NCI-H2081 (cell line): ENCODE data around the gene CFAP61.
A peak's percentile ranks its signal among the peaks of the same experiment; 100 is the strongest.

Source experiments
- DNase-seq, 2 experiments: peaks; one replicate each; lab custom pipeline; 2025; lab: John Stamatoyannopoulos, UW

Gene CFAP61

DNA sequence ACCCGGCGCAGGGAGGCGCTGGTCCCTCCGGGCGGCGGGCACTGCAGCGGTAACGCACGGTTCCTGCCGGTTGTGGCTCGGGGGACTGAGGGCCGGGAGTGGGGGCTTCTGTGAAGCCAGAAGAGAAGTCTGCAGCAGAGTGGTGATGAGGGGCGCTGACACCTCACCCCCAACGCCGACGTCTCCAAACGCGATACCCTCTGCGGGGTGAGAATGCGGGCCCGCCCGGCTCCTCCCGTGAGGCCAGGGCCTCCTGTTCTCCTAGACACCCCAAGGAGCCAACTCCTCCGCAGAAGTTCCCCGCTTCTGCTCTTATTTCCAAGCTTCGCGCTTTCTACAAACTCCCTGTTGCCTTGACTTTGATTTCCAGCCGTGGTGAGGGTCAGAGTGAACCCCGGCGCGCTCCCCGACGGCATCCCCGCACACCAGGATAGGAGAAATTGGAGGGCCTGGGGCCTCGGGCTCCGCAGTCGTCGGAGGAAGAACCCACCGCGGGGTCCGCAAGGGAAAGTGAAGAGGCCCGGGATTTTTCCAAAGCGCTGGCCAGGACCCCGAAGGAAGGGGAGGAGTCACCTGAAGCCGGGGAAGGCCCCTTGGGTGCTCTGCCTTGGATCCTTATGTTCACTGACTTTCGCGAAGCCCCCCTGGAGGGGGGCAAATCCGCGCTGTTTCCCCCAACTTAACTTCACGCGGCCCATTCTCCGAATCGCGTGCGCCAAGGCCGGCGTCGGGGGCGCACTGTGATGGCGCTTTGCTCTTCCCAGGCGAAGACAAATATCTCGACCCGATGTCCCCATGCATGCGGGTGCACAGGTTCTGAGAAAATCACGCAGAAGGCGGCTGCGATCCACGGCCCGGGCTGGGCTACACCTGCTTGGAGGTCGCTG is 312.5 kb downstream of the CFAP61 start:
- DNase-seq, result peak; percentile 46 to 56

DNA sequence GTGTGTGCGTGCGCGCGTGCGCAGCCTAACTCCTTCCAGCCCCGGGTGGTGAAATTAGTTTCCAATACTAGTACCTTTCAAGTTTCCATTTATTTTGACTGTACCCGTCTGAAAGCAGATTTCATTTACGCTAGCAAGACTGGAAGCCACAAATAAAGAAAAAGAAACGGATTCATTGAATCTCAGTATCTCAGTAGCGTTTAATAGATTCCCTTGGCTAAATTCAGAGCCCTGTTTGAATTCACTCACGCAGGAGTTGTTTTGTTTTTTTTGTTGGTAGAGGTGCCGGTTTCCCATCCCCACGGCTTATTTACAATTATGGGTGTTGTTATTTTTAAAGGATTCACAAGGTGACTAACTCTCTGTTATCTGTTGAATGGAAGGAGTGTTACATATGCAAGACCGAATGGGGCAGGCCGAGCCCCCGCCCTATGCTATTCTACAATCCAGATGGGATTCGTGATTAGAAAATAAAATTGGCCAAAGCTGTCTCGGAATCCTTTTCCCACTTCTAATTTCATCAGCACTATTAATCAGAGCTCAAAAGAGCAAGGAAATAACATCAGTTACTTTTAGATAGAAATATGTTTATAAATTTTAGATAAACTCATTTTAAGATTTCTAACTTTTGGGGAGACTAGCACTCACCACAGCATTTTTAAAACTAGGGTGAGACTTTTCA is 313.3 kb downstream of the CFAP61 start:
- peak; percentile 48 to 65 for DNase-seq

DNA sequence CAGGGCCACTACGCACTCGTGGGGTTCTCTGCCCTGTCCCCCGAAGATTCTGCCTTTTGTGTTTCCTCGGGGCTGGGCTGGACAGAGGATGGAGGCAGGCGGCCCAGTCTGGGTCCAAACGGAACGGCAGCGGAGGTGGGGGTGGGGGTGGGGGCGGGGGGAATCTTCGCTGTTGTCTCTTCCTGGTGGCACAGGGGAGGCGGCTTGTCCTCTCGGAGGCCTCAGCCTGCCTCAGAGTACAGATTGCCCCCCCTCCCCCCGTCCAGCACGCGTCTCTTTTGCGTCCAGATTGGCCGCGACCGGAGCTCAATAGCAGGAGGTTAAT is 314.2 kb downstream of the CFAP61 start:
- DNase-seq, result peak; percentile 68 to 81

- DNase-seq, result no peak
Observed at GRCh38 chr20:20366876-20367574, 314.7 kb downstream of the CFAP61 start.

DNA sequence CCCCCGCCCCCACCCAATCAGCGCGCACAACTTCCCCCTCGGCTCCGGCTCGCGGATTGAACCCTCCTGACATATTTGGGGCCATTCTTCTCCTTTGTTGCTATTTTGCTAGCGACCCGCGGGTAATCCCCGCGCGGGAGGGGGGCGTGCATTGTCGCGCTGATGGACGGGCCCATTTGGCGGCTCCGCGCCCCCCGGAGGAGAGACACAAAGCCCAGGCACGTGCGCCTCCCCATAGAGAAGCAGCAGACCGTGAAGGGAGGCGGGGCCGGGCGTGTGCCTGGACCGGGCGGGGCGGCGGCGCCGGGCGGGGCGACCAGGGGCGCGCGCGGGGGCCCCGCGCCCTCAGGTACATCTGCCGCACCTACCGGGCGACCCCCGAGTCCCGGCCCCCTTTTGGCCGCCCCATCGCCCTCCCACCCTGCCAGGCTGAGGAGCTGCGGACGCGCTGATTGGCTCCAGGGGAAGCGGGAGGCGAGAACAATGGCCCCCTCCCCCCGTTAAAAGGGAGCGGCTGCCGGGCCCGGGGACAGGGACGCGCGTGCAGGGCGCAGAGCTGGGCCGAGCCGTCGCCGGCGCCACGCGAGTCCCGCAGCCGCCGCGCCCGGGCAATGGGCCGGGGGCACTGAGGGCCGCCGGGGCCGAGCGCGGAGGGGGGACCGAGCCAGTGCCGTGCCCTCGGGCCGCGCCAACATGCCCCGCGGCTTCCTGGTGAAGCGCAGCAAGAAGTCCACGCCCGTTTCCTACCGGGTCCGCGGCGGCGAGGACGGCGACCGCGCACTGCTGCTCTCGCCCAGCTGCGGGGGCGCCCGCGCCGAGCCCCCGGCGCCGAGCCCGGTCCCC is 315.5 kb downstream of the CFAP61 start, which contains the start of gene INSM1:
Gene INSM1, plus strand, starts transcription at position 530 of the 843 bp plus-strand sequence. Its CDS starts 164 bp downstream, at position 694.
- peak; percentile 97 to 99 for DNase-seq

- DNase-seq, result peak in 1 of 2 experiments; percentile 58
Observed at GRCh38 chr20:20368418-20369249, 316.3 kb downstream of the CFAP61 start.

- DNase-seq, result peak; percentile 59 to 77
Observed at GRCh38 chr20:20369250-20370093, 317.1 kb downstream of the CFAP61 start.

GRCh38 chr20:20370094-20370575 is 317.8 kb downstream of the CFAP61 start:
- DNase-seq, result peak in 1 of 2 experiments; percentile 53

GRCh38 chr20:20371083-20371482 is 318.8 kb downstream of the CFAP61 start:
- DNase-seq, result no peak

DNA sequence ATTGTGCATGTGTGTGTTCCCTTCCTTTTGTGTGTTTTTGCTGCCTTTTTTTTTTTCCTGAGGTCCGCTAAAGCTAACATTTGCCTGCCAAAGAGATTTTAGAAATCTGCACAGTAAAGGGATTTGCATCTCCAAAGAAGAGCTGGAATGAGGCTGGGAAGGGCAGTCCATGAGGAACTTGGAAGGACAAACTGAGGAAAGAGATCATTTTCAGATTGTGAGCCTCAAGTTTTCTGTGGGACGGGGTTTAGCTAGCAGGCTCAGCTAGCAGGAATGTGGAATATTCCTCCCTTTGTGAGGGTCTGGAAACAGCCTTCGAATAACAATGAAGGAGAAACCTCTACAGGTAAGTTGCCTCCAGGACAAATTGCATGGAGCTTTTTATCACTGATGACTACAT is 319.3 kb downstream of the CFAP61 start:
- DNase-seq, result no peak

DNA sequence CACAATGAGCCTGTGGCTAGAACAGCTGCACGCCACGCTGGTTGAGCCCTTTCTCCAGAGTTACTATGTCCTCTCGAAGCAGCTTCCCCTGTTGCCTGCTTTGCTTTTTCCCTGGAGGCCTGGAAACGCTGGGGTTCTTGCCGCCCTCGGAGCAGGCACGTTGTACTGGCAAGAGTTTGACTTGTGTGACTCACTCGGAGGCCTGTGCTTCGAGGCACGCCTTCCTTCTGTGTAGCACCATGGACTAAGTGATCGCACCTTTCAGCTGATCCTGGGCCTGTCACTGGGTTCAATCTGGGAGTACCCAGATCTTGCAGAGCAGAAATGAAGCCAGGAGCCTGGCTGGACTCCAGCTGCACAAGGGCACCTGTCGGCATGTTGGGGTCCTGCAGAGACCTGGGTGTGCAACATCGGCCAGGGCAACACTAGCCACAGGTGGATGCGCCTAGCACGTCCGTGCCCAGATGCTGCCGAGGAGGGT is 320.8 kb downstream of the CFAP61 start:
- DNase-seq, result peak; percentile 60 to 73

GRCh38 chr20:20375862-20376261 is 323.5 kb downstream of the CFAP61 start:
- peak; percentile 87 to 95 for DNase-seq

GRCh38 chr20:20386192-20386591 is 333.9 kb downstream of the CFAP61 start:
- DNase-seq, result no peak

GRCh38 chr20:20390393-20390792 is 338.1 kb downstream of the CFAP61 start:
- DNase-seq, result no peak

DNA sequence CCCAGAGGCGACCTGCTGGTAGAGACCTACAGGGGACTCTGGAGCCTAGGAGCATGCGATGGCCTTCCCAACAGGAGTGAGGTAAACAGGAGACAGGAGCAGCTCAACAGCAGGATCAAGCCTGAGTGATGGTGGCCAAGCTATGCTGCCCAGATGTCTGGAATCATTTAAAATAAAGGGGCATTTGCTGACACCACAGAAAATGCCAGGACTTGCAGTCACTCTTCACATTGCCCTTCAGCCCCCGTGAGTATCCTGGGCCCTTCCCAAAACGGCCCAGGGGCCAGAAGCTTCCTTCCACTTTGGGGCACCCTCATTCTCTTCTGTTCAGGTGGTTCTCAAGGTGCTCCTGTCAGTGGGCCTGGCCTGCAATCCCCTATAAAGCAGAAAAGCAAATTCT is 338.8 kb downstream of the CFAP61 start:
- DNase-seq, result no peak

- no peak for DNase-seq
Observed at GRCh38 chr20:20391766-20392165, 339.4 kb downstream of the CFAP61 start.

- DNase-seq, result no peak
Observed at GRCh38 chr20:20393207-20394120, 341.1 kb downstream of the CFAP61 start.

DNA sequence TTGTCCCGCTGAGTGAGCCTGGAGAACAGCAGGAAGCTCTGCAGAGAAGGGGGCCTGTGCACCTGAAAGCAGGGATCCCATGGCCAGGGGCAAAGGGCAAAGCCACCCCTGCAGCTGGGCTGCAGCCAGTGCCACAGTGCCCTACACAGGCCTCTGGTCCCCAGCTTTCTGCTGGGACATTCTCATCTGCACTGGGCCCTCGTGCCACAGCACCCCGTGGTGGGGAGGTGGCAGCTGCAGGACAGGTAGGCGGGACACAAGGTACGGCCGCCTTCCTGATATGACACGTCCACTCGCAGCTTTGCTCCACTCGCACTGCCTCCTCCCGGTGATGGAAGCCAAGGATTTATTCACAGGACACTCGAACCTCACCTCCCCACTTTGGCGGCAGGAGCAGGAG is 342.8 kb downstream of the CFAP61 start:
- no peak for DNase-seq
